ENCODE measurements around the gene PIEZO2.

PIEZO2 gene

DNA sequence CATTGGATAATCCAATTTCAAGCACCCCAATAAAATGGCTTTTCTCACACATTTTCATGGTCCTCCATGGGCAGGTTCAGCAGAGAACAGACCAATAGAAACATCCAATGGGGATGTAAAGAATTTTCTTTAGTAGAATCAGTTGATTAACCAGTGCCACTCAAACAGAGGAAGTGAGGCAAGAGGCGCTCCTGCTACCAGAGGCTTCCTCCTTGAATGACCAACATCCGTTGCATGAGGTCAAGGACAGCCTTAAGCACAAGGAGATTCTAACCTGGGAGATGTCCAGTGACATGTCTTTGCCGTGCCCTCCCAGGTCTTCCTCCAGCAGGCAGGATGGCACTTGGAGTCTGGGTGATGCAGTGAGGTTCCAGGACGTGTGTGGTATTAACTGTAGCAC lies 146.6 kb downstream of the PIEZO2 start (continued):
- TF ChIP-seq, protein P1, sequence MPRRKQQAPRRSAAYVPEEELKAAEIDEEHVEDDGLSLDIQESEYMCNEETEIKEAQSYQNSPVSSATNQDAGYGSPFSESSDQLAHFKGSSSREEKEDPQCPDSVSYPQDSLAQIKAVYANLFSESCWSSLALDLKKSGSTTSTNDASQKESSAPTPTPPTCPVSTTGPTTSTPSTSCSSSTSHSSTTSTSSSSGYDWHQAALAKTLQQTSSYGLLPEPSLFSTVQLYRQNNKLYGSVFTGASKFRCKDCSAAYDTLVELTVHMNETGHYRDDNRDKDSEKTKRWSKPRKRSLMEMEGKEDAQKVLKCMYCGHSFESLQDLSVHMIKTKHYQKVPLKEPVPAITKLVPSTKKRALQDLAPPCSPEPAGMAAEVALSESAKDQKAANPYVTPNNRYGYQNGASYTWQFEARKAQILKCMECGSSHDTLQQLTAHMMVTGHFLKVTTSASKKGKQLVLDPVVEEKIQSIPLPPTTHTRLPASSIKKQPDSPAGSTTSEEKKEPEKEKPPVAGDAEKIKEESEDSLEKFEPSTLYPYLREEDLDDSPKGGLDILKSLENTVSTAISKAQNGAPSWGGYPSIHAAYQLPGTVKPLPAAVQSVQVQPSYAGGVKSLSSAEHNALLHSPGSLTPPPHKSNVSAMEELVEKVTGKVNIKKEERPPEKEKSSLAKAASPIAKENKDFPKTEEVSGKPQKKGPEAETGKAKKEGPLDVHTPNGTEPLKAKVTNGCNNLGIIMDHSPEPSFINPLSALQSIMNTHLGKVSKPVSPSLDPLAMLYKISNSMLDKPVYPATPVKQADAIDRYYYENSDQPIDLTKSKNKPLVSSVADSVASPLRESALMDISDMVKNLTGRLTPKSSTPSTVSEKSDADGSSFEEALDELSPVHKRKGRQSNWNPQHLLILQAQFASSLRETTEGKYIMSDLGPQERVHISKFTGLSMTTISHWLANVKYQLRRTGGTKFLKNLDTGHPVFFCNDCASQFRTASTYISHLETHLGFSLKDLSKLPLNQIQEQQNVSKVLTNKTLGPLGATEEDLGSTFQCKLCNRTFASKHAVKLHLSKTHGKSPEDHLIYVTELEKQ (tag by site-specific recombination; IDR thresholded peaks at IDR 0.05; ENCODE audit: borderline replicate concordance), result no peak
- no peak for TF ChIP-seq ZNF18 (tag by site-specific recombination; IDR thresholded peaks at IDR 0.05)
- TF ChIP-seq ZNF600 (tag by site-specific recombination; IDR thresholded peaks at IDR 0.05), result no peak

- Histone ChIP-seq H3K27ac (ENCODE audit: extremely low read depth, low read depth, low read length) (no peak overlapping the region), H3K36me3 (ENCODE audit: control insufficient read depth in 2 of 2, insufficient read depth in 1 of 2, low read length in 2 of 2) (no peaks in the 10 kb centered on the region), H3K9me3 (ENCODE audit: control insufficient read depth, insufficient read depth, low read depth, low read length) (peaks cover 3% of the 10 kb centered on the region; the same call in 1 of the 2 replicates), H3K4me3 (ENCODE audit: low read depth, low read length) (no peak overlapping the region), H3K4me1 (ENCODE audit: control insufficient read depth, insufficient read depth, low read length) (peaks cover 6% of the 10 kb centered on the region)
- ChIA-PET POLR2A (no interaction called here), CTCF (no interaction called here)
- TF ChIP-seq IKZF3 (tag by site-specific recombination; IDR thresholded peaks at IDR 0.05), result no peak
- TF ChIP-seq, protein P2, sequence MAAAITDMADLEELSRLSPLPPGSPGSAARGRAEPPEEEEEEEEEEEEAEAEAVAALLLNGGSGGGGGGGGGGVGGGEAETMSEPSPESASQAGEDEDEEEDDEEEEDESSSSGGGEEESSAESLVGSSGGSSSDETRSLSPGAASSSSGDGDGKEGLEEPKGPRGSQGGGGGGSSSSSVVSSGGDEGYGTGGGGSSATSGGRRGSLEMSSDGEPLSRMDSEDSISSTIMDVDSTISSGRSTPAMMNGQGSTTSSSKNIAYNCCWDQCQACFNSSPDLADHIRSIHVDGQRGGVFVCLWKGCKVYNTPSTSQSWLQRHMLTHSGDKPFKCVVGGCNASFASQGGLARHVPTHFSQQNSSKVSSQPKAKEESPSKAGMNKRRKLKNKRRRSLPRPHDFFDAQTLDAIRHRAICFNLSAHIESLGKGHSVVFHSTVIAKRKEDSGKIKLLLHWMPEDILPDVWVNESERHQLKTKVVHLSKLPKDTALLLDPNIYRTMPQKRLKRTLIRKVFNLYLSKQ (tag by site-specific recombination; IDR thresholded peaks at IDR 0.05; ENCODE audit: borderline replicate concordance), result no peak
- no peak for TF ChIP-seq ZNF138 (tag by site-specific recombination; IDR thresholded peaks at IDR 0.05; ENCODE audit: borderline replicate concordance)
- TF ChIP-seq ZBTB1 (tag by site-specific recombination; IDR thresholded peaks at IDR 0.05), result no peak
- TF ChIP-seq PRDM1 (tag by site-specific recombination; IDR thresholded peaks at IDR 0.05), result no peak
- no peak for TF ChIP-seq YY1 (tag by site-specific recombination; IDR thresholded peaks at IDR 0.05)
- no peak for TF ChIP-seq TCF7L2 (IDR thresholded peaks at IDR 0.05; ENCODE audit: borderline replicate concordance, low read depth, low read length)
- no peak for TF ChIP-seq ZNF658 (tag by site-specific recombination; IDR thresholded peaks at IDR 0.05)
- TF ChIP-seq, protein P3, sequence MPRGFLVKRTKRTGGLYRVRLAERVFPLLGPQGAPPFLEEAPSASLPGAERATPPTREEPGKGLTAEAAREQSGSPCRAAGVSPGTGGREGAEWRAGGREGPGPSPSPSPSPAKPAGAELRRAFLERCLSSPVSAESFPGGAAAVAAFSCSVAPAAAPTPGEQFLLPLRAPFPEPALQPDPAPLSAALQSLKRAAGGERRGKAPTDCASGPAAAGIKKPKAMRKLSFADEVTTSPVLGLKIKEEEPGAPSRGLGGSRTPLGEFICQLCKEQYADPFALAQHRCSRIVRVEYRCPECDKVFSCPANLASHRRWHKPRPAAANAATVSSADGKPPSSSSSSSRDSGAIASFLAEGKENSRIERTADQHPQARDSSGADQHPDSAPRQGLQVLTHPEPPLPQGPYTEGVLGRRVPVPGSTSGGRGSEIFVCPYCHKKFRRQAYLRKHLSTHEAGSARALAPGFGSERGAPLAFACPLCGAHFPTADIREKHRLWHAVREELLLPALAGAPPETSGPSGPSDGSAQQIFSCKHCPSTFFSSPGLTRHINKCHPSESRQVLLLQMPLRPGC (tag by site-specific recombination; IDR thresholded peaks at IDR 0.05), result no peak
- TF ChIP-seq MZF1 (tag by site-specific recombination; IDR thresholded peaks at IDR 0.05; ENCODE audit: borderline replicate concordance), result no peak
- TF ChIP-seq ZNF426 (tag by site-specific recombination; IDR thresholded peaks at IDR 0.05), result no peak
- TF ChIP-seq GLI4 (tag by site-specific recombination; IDR thresholded peaks at IDR 0.05), result no peak
- TF ChIP-seq ZNF777 (tag by site-specific recombination; IDR thresholded peaks at IDR 0.05; ENCODE audit: borderline replicate concordance), result no peak
- no peak for TF ChIP-seq CTCF (tag by site-specific recombination; IDR thresholded peaks at IDR 0.05)
Measured at GRCh38 chr18:11002277-11002676, 147.1 kb downstream of the PIEZO2 start.
